GM18858 (cell line): ENCODE results near the gene MRPS27.
"Not testable (repeated sequence)": the region's sequence is repeated elsewhere in the genome, so short reads cannot be mapped to it uniquely, and the experiment has no call there.

Experiments used
- ATAC-seq: cut with Tn5 transposase; IDR thresholded peaks from one replicate; pipeline ENCODE4 v1.9.1; 2021; ENCODE audit not compliant: unreplicated experiment

The MRPS27 gene

DNA sequence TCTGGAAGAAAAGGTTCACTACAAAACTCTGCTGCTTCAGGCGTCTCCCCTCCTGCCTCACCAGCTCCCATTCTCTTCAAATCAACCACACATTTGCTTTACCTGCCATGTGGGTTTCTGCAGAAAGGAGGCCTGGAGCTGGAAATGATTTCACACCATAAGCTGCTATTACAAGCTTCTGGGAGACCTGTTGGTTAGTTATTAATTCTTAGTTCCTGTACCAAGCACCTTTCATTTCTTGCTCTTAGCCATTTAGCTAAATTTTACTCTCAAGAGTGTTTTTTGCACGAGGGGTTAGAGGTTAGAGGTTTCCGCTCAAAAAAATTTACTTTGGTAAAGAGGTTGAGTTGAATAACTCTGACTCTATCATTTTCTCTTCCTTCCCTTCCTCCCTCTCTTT is 142.5 kb downstream of the MRPS27 start:
- ATAC-seq, result no peak

DNA sequence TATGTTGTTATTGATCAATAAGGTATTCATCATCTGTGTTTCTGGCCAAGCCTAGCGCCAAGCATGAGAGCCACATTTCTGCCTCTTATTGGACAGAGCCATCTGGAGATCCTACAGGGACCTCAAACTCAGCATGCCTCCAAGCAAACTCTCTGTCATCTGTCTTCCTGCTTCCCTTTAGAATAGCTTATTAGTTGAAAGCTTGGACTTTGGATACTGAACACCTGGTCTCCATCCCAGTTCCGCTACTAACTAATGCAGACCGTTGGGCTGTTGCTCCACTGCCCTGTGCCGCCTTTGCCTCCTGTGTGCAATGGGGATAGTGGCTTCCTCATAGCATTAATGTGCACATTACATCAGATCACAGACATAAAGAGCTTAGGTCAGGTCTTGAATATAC is 147.3 kb downstream of the MRPS27 start:
- ATAC-seq, result no peak

DNA sequence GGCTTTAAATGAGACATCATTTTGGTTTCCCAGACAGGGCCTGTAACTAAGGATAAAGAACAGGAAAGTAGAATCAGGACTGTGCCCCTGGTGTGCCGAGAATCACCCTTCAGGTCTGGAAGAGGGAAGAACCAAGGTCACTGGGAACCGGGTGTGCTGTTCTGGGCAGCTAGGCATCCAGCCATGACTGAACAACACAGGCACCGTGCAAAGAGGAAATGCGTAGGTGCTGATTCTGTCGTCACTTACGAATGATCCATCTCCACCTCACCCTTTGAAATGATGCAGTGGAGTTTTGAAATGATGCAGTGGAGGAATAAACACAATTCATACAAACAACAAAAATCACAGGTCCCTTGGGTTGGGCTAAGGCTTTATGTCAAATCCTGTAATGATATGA is 148.4 kb downstream of the MRPS27 start:
- ATAC-seq, result no peak

DNA sequence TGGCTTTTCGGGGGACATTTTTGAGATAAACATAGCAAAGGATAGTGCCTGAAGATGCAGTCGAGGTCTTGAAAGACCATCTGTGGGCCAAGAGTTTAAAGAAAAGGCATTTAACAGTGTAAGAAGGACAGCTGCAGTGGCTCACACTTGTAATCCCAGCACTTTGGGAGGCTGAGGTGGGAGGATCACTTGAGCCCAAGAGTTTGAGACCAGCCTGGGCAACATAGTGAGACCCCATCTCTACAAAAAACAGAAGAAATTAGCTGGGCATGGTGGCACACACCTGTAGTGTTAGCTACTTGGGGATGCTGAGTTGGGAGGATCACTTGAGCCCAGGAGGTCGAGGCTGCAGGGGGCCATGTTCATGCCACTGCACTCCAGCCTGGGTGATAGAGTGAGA is 148.9 kb downstream of the MRPS27 start:
- ATAC-seq, result not testable (repeated sequence)

DNA sequence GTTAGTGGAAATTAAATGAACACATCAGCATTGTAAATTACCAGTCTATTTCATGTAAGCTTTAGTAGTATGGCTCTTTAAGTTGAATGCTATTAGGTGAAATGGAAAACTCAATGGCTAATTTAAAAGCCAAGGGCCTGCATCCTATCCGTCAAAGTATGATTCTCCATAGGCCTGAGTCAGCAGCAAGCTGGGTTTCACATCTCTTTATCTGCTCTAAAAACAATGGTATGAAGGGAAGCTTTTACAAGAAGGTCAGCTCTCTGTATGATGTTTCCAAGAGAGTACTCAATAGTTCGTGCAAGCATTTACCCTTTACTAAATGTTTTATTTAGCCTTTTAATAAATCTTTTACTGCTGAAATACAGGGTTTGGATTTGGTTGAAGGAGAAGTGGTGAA is 149.9 kb downstream of the MRPS27 start:
- ATAC-seq, result no peak
